Measurements from ENCODE around the gene EXO5. TPM values are rescaled to one million over a fixed set of nuclear protein-coding genes. Genes with fewer than 3 reads are reported as not detected.

The EXO5 gene
- total and polyA plus RNA-seq, 2 of the 13 experiments (the other 11 are each of a cell fraction or from before 2014, with no cell fraction given) = 9.9 to 20.5 TPM

- no peak for DNase-seq (ENCODE audit: low spot score)
- Histone ChIP-seq H3K79me2 (ENCODE audit: insufficient read depth, low read length) (peaks cover 5% of the 10 kb centered on the region), H3K9ac (ENCODE audit: insufficient read depth, low read depth, low read length) (peak overlapping the region; percentile 78; the same call in 1 of the 2 replicates), H3K4me3 (replicated peaks in 1 of 3; ENCODE audit: insufficient read depth in 1 of 3, low read depth in 2 of 3, low read length in 3 of 3) (peak overlapping the region; percentile 84 to 95 (median 85)), H3K27ac (ENCODE audit: extremely low read length, insufficient read depth, low read length) (no peak overlapping the region), H3K27me3 (ENCODE audit: control insufficient read depth in 1 of 2, insufficient read depth in 2 of 2, low read length in 2 of 2) (peaks cover 0 to 3% of the 10 kb centered on the region in 2 experiments; a peak in 1 of 5 replicates), H3K4me1 (ENCODE audit: insufficient read depth, low read length) (peaks cover 15% of the 10 kb centered on the region), H3K9me3 (ENCODE audit: low read length) (peaks cover 23% of the 10 kb centered on the region), H3K4me2 (ENCODE audit: low read depth, low read length) (peak overlapping the region; percentile 97), H2AFZ (ENCODE audit: low read length) (no peak overlapping the region), H4K20me1 (ENCODE audit: insufficient read depth, low read length) (no peaks in the 10 kb centered on the region), H3K36me3 (replicated peaks in 1 of 2; ENCODE audit: control insufficient read depth in 1 of 2, insufficient read depth in 2 of 2, low read length in 2 of 2) (peaks cover 2 to 14% of the 10 kb centered on the region in 2 experiments; a peak in 1 of 5 replicates)
- 98% methylated on average over 2 of the region's 2 CpGs for WGBS (ENCODE audit: low lambda C conversion rate)
- CTCF ChIA-PET (ENCODE audit: low intra/inter-chr PET ratio, low total read pairs) = no interaction called here
- in situ Hi-C loops (cut with HindIII; ENCODE audit: extremely low pct_ligation_motif_present, low pct_unique_long_range_greater_than_20kb) (no loop called here), intact Hi-C loops (cut with micrococcal nuclease; ENCODE audit: unreplicated experiment) (no loop called here)
- BruUV-seq (replicated peaks) = TSS peak; percentile 60
- POLR2A ChIA-PET = no interaction called here
- ATAC-seq = no peak
- FAIRE-seq = no peak
- TF ChIP-seq HOXA3 (CRISPR knock-in tag; IDR thresholded peaks at IDR 0.05) = no peak
- no peak for TF ChIP-seq MTA1 (CRISPR knock-in tag; IDR thresholded peaks at IDR 0.05; ENCODE audit: borderline replicate concordance)
- TF ChIP-seq ZNF253 (CRISPR knock-in tag; IDR thresholded peaks at IDR 0.05; ENCODE audit: borderline replicate concordance) = no peak
- TF ChIP-seq ZNF761 (CRISPR knock-in tag; conservative IDR thresholded peaks at IDR 0.05) = no peak
- no peak for TF ChIP-seq THAP8 (CRISPR knock-in tag; IDR thresholded peaks at IDR 0.05; ENCODE audit: borderline replicate concordance)
- TF ChIP-seq, protein P1, sequence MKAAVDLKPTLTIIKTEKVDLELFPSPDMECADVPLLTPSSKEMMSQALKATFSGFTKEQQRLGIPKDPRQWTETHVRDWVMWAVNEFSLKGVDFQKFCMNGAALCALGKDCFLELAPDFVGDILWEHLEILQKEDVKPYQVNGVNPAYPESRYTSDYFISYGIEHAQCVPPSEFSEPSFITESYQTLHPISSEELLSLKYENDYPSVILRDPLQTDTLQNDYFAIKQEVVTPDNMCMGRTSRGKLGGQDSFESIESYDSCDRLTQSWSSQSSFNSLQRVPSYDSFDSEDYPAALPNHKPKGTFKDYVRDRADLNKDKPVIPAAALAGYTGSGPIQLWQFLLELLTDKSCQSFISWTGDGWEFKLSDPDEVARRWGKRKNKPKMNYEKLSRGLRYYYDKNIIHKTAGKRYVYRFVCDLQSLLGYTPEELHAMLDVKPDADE (CRISPR knock-in tag; IDR thresholded peaks at IDR 0.05) = no peak
- no peak for TF ChIP-seq MIXL1 (CRISPR knock-in tag; IDR thresholded peaks at IDR 0.05)
- no peak for TF ChIP-seq TCF7 (IDR thresholded peaks at IDR 0.05; ENCODE audit: low read depth)
- TF ChIP-seq TCF12 (IDR thresholded peaks at IDR 0.05) = no peak
- TF ChIP-seq TCF12 (CRISPR knock-in tag; IDR thresholded peaks at IDR 0.05) = no peak
- TF ChIP-seq MIER2 (CRISPR knock-in tag; IDR thresholded peaks at IDR 0.05) = no peak
- TF ChIP-seq ZBTB20 (CRISPR knock-in tag; IDR thresholded peaks at IDR 0.05; ENCODE audit: borderline replicate concordance, low read depth) = no peak
- TF ChIP-seq ZBTB40 (IDR thresholded peaks at IDR 0.05) = no peak
- TF ChIP-seq ZBTB40 (CRISPR knock-in tag; IDR thresholded peaks at IDR 0.05) = no peak
- no peak for TF ChIP-seq CBX5 (CRISPR knock-in tag; IDR thresholded peaks at IDR 0.05; ENCODE audit: borderline replicate concordance)
Measured at GRCh38 chr1:40478276-40478675, 30.3 kb upstream of the EXO5 start.
